PC-3 (cell line): ENCODE measurements around the gene USP25.

Experiments used
- EZH2 ChIP-seq: fragments of 300-600 bp; sonication (generic); IDR thresholded peaks from one replicate; pipeline ENCODE4 v1.6.1; 2017; ENCODE audit warnings: antibody characterized with exemption, mild to moderate bottlenecking, low read length; ENCODE audit not compliant: unreplicated experiment
- EZH2phosphoT487 ChIP-seq: fragments of 300-600 bp; sonication (generic); IDR thresholded peaks from 2 replicates; pipeline ENCODE4 v1.6.1; 2018; ENCODE audit warnings: mild to moderate bottlenecking, antibody characterized with exemption, low read length, borderline replicate concordance
- TF ChIP-seq, protein P1 (sequence below): fragments of 300-600 bp; sonication (generic); conservative IDR thresholded peaks from 2 replicates; pipeline ENCODE4 v1.5.1; 2017; ENCODE audit warnings: antibody characterized with exemption, low read depth, mild to moderate bottlenecking, low read length

DNA sequence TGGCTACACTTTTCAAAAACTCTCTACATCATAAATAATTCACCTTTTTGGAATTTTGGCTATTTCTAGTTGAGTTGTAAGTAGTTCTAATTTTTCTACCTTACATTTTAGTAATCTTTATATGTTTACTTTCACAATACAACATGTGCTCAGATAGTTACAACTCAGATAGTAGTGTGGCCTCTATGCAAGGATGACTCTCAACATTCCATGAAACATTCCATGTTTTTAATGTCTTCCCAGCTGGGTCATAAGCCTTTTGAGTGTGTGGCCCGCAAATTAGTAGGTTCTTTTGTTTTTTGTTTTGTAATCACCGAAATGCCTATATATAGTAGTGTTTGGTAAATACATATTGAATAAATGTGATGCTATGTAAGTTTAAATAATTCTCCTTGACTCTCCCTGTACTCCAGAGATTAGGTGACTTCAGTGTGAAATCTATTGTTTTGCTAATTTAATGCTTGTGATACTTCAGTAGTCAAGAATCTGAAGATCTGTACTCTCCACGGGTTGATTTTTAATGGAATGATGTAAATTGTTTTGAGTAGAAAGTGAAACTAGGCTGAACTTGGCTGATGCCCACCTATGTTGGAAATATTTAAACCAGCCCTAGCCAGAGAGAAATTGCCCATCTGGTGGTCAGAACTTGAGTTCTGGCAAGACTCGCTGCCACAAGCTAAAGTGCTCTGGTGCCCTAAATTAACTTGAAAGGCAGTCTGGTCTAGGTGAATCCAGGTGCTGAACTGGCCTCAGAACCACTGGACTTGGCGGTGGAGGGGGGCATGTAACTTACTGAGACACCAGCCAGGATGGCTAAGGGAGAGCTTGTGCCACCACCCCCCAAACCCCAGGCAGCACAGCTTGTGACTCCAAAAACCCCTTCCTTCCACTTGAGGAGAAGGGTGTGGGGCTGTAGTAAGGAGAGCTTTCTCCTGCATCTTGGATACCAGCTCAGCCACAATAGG, 165.6 kb downstream of the USP25 start:
- TF ChIP-seq, protein P1, sequence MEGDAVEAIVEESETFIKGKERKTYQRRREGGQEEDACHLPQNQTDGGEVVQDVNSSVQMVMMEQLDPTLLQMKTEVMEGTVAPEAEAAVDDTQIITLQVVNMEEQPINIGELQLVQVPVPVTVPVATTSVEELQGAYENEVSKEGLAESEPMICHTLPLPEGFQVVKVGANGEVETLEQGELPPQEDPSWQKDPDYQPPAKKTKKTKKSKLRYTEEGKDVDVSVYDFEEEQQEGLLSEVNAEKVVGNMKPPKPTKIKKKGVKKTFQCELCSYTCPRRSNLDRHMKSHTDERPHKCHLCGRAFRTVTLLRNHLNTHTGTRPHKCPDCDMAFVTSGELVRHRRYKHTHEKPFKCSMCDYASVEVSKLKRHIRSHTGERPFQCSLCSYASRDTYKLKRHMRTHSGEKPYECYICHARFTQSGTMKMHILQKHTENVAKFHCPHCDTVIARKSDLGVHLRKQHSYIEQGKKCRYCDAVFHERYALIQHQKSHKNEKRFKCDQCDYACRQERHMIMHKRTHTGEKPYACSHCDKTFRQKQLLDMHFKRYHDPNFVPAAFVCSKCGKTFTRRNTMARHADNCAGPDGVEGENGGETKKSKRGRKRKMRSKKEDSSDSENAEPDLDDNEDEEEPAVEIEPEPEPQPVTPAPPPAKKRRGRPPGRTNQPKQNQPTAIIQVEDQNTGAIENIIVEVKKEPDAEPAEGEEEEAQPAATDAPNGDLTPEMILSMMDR = no peak
- TF ChIP-seq EZH2 = no peak
- TF ChIP-seq EZH2phosphoT487 = no peak
